HG03442 (cell line): Measurements from ENCODE around the gene EBI3.
"Not testable (repeated sequence)": the region's sequence is repeated elsewhere in the genome, so short reads cannot be mapped to it uniquely, and the experiment has no call there.

Experiments used
- ATAC-seq: cut with Tn5 transposase; IDR thresholded peaks from one replicate; pipeline ENCODE4 v1.9.1; 2021; ENCODE audit warnings: mild to moderate bottlenecking, moderate library complexity; ENCODE audit not compliant: unreplicated experiment

The EBI3 gene

GRCh38 chr19:4199699-4200293 is 29.5 kb upstream of the EBI3 start:
- no peak for ATAC-seq

GRCh38 chr19:4200940-4201542 is 28.3 kb upstream of the EBI3 start:
- ATAC-seq: no peak

DNA sequence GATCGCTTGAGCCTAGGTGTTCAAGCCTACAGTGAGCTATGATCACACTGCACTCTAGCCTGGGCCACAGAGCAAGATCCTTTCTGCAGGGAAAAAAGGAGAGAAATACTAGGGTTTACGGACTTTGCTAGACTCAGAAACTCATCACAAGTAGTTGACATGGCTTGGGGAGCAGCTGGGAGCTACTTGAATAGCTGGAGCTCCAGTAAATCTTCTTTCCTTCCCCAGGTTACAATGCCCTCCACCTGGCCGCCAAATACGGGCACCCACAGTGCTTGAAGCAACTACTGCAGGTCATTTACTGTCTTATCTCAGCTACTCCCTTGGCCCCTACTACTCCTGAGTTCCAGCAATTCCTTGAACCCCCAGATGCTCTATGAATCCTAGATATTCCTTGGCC is 27.5 kb upstream of the EBI3 start:
- no peak for ATAC-seq

- no peak for ATAC-seq
These were observed 22.4 kb upstream of the EBI3 start for GRCh38 chr19:4206818-4207484.

DNA sequence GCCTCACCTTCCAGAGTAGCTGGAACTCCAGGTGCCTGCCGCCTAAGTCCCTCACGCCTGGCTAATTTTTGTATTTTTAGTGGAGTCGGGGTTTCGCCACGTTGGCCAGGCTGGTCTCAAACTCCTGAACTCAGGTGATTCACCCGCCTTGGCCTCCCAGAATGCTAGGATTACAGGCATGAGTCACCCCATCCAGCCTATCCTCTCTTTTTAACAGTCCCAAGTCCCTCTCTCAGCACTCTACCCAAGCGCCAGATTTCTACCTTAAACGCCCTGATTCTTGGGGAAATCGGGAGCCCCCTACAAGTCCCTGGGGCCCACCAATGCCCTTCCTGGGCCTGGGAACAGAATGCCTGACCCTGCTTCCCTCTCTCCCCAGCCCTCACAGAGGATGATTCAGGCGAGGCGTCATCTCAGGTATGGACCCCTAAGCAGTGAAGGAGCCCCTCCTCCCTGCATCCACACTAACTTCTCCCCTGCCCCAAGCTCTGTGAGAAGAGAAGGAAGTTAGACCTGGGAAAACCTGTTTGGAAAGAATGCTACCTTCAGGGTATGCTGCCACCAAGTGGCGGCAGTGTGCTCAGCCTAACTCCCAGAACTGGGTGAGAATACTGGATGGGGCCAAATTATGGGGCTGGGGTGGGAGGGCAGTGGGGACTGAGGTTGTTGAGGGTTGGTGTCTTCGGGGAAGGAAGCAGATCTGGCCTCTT is 20.8 kb upstream of the EBI3 start:
- no peak for ATAC-seq

DNA sequence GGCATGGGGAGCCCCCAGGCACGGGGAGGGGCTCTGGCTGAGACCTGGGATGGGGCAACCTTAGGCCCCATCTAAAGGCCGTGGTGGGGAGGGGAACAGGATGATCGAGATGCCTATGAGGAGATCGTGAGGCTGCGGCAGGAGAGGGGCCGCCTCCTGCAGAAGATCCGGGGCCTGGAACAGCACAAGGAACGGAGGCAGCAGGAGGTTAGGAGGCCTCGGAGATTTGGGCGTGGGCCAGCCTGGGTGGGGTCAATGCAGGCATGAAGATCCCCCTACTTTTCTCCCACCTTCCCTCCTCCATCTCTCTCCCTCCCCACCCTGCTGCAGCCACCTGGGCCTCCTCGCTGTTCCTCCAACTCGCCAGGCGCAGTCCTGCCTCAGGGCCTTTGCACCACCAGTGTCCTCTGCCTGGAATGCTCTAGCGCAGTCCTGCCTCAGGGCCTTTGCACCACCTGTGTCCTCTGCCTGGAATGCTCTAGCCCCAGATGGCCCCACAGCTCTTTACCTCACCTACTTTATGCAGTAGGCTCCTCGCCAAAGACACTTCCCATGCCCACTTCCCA is 19.1 kb upstream of the EBI3 start:
- no peak for ATAC-seq

- no peak for ATAC-seq
These were observed 16.2 kb upstream of the EBI3 start for GRCh38 chr19:4213116-4213515.

- ATAC-seq: no peak
These were observed 13.5 kb upstream of the EBI3 start for GRCh38 chr19:4215807-4216206.

DNA sequence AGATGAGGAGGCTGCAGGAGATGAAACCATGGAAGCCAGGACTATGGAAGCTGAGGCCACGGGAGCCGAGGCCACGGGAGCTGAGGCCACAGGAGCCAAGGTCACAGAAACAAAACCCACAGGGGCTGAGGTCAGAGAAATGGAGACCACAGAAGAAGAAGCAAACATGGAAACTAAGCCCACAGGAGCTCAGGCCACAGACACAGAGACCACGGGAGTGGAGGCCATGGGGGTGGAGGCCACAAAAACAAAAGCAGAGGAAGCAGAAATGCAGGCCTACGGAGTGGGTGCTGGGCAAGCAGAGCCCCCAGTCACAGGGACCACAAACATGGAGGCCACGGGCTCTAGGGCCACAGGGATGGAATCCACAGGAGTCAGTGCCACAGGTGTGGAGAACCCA is 12.5 kb upstream of the EBI3 start:
- no peak for ATAC-seq

GRCh38 chr19:4217429-4218264 is 11.7 kb upstream of the EBI3 start:
- ATAC-seq: no peak

- ATAC-seq: not testable (repeated sequence)
These were observed 10.8 kb upstream of the EBI3 start for GRCh38 chr19:4218523-4218922.

DNA sequence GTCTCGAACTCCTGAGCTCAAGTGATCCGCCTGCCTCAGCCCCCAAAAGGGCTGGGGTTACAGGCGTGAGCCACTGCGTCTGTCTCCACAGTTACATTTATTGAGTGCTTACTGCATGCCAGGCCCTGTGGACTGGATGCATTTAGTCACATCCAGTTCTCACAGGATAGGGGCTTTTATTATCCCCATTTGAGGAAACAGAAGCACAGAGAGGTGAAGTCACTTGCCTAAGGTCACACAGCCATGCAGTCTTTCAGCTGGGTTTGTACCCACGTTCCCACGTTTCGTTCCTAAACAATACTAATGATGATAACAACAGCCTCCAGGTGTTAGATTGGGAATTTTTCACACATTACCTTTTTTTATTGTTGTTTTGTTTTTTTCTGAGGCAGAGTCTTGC is 9.1 kb upstream of the EBI3 start:
- no peak for ATAC-seq

DNA sequence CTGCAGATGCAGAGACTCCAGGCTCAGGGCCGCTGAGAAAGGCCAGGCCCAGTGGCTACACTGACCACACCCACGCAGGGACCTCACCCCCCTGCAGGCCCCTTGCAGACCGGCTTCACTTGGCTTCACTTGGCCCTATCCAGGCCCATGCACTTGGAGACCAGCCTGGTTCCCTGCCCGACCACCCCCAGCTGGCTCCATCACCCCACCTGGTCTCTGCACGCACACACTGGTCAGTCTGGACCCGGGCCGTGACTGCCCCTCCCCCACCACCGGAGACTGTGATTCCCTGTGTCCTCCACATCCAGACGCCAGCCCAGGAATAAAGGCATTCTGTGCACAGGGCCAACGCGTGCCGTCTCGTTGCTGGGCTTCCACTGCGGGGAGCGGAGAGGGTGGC is 4.9 kb upstream of the EBI3 start:
- no peak for ATAC-seq

DNA sequence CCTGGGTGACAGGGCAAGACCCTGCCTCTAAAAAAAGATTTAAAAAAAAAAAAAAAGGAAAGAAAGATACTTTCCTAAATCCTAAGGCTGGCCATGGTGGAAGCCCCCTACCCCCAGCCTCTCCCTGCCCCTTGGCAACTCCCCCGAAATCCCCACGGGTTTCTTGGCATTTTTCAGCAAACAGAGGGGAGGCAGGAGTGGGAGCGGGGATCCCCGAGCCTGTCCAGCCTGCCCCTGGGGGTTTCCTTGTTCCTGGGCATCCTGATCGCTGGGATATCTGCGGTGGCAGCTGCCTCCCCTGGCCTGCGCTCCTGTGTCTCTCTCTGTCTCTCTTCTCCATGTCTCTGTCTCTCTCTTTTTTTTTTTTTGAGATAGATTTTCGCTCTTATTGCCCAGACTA is 3.4 kb upstream of the EBI3 start:
- no peak for ATAC-seq

DNA sequence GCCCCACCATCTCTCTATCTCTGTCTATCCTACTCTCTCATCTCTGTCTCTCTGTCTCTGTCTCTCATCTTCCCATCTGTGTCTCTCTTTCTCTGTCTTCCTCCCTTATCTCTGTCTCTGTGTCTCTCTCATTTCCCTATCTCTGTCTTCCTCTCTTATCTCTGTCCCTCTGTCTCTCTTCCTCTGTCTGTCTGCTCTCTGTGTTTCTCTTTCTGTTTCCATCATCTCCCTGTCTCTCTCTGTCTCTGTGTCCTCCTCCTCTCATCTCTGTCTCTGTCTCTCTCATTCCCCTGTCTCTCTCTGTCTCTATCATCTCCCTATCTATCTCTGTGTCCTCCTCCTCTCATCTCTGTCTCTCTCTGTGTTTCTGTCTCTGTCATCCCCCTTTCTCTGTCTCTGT is 1.6 kb upstream of the EBI3 start:
- ATAC-seq: no peak

- no peak for ATAC-seq
These were observed 551 bp upstream of the EBI3 start for GRCh38 chr19:4228765-4229178.

GRCh38 chr19:4230237-4230636 is 914 bp downstream of the EBI3 start:
- not testable (repeated sequence) for ATAC-seq

- ATAC-seq: not testable (repeated sequence)
These were observed 2.2 kb downstream of the EBI3 start for GRCh38 chr19:4231521-4231920.

DNA sequence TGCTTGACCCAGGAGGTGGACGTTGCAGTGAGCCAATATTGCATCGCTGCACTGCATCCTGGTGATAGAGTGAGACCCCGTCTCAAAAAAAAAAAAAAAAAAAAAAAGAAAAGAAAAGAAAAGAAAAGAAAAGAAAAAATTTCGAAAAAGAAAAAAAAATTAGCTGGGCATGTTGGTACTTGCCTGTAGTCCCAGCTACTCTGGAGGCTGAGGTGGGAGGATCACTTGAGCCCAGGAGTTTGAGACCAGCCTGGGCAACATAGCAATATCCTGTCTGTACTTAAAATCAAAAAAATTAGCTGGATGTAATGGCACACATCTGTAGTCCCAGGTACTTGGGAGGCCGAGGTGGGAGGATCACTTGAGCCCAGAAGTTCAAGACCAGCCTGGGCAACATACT is 2.8 kb downstream of the EBI3 start:
- ATAC-seq: not testable (repeated sequence)

- no peak for ATAC-seq
These were observed 3.4 kb downstream of the EBI3 start for GRCh38 chr19:4232614-4233281.
